Activated CD4-positive, alpha-beta T cell treated with anti-CD3 and anti-CD28 coated beads for 36 hours (primary cell): Measurements from ENCODE around the gene URM1. TPM values are rescaled to one million over a fixed set of nuclear protein-coding genes. Genes with fewer than 3 reads are reported as not detected.

Experiments used
- ATAC-seq: fragments of 200-7000 bp; cut with Tn5 transposase; one replicate; pipeline ENCODE4 v1.10.0; 2021; ENCODE audit warnings: mild to moderate bottlenecking, moderate library complexity
- CTCF ChIA-PET: fragments of 350-600 bp; sonication (Branson Sonifier 250); formaldehyde crosslinking; loops from one replicate; lab custom pipeline; 2021; ENCODE audit warnings: antibody characterized with exemption; lab: Charles Lee
- POLR2A ChIA-PET: fragments of 350-600 bp; sonication (Branson Sonifier 250); formaldehyde crosslinking; loops from one replicate; lab custom pipeline; 2021; ENCODE audit warnings: antibody characterized with exemption, inconsistent platforms; lab: Charles Lee
- DNase-seq: peaks from one replicate; pipeline ENCODE4 v3.0.0-alpha.2; 2020
- H3K27ac Mint-ChIP-seq: one replicate; pipeline ENCODE4 v1.8.0; 2021; ENCODE audit warnings: mixed read lengths
- H3K27me3 Mint-ChIP-seq: one replicate; pipeline ENCODE4 v1.8.0; 2021; ENCODE audit warnings: mixed read lengths
- H3K36me3 Mint-ChIP-seq: one replicate; pipeline ENCODE4 v1.8.0; 2021; ENCODE audit warnings: low read depth, mixed read lengths
- H3K4me1 Mint-ChIP-seq: one replicate; pipeline ENCODE4 v1.8.0; 2021; ENCODE audit warnings: mixed read lengths
- H3K4me3 Mint-ChIP-seq: one replicate; pipeline ENCODE4 v1.8.0; 2021; ENCODE audit warnings: mild to moderate bottlenecking, moderate library complexity, mixed read lengths
- H3K9me3 Mint-ChIP-seq: one replicate; pipeline ENCODE4 v1.8.0; 2021; ENCODE audit warnings: low read depth, mixed read lengths
- intact Hi-C, 2 experiments: fragments of 100-400 bp; cut with DNase I in 1 of 2; cut with micrococcal nuclease in 1 of 2; formaldehyde crosslinking; loops; one replicate each; pipeline versions ENCODE4 v1.14.2 to v1.15.1; 2022 to 2024; cut with DNase I, micrococcal nuclease
- microRNA-seq: library from miRNA; unstranded; fragments of <30 nt; microRNA quantifications from one replicate; pipeline ENCODE4 v1.2.0, GENCODE V29; 2021; ENCODE audit warnings: borderline replicate concordance
- total RNA-seq, 2 experiments: library from RNA; stranded (reverse); gene quantifications; one replicate each; pipeline ENCODE4 v1.2.3, GENCODE V29; 2021

Gene URM1
- total RNA-seq, 2 experiments from 2014 or later: 39.9 to 56.1 TPM

- CTCF ChIA-PET: interaction anchor here (0.6 kb wide), 1 partner anchor 73 kb away, joined by 3 read pairs; no protein-coding TSS in a partner anchor
- H3K36me3 Mint-ChIP-seq: no peaks in the 10 kb centered on the region
- H3K4me3 Mint-ChIP-seq: no peak overlapping the region
- no peaks in the 10 kb centered on the region for H3K27me3 Mint-ChIP-seq
- no peak overlapping the region for H3K27ac Mint-ChIP-seq
- ATAC-seq (no peak), DNase-seq (no peak)
- no peaks in the 10 kb centered on the region for H3K9me3 Mint-ChIP-seq
- intact Hi-C loops: no loop called here
- peaks cover 2% of the 10 kb centered on the region for H3K4me1 Mint-ChIP-seq
- POLR2A ChIA-PET: no interaction called here
These were observed 63.2 kb downstream of the URM1 start for GRCh38 chr9:128434340-128434739.

- H3K4me3 Mint-ChIP-seq: no peak overlapping the region
- intact Hi-C loops: no loop called here
- peaks cover 2% of the 10 kb centered on the region for H3K4me1 Mint-ChIP-seq
- ChIA-PET POLR2A (no interaction called here), CTCF (interaction anchor here (0.6 to 0.9 kb wide), 2 partner anchors 15 to 117 kb away, joined by 3 to 6 read pairs; partner anchors contain the start of gene CERCAM)
- no peaks in the 10 kb centered on the region for H3K36me3 Mint-ChIP-seq
- ATAC-seq (no peak), DNase-seq (no peak)
- H3K9me3 Mint-ChIP-seq: no peaks in the 10 kb centered on the region
- H3K27me3 Mint-ChIP-seq: no peaks in the 10 kb centered on the region
- H3K27ac Mint-ChIP-seq: no peak overlapping the region
These were observed 64.4 kb downstream of the URM1 start for GRCh38 chr9:128435611-128436010.

- Mint-ChIP-seq H3K27me3 (no peaks in the 10 kb centered on the region), H3K4me1 (peaks cover 2% of the 10 kb centered on the region), H3K9me3 (no peaks in the 10 kb centered on the region), H3K4me3 (no peak overlapping the region), H3K27ac (no peak overlapping the region), H3K36me3 (no peaks in the 10 kb centered on the region)
- peak; percentile 93 for DNase-seq
- intact Hi-C loops: no loop called here
- CTCF ChIA-PET: interaction anchor here (0.5 to 2.0 kb wide), 27 partner anchors 9 to 581 kb away, joined by 3 to 17 read pairs (median 3); partner anchors contain the start of genes GOLGA2, ODF2 and SWI5
- peak; percentile 100 for ATAC-seq
- POLR2A ChIA-PET: no interaction called here
These were observed 67.4 kb downstream of the URM1 start for GRCh38 chr9:128438343-128439109.

GRCh38 chr9:128439273-128439672 lies 68.1 kb downstream of the URM1 start:
- POLR2A ChIA-PET: no interaction called here
- intact Hi-C loops: no loop called here
- DNase-seq (no peak), ATAC-seq (no peak)
- Mint-ChIP-seq H3K4me1 (peaks cover 2% of the 10 kb centered on the region), H3K36me3 (no peaks in the 10 kb centered on the region), H3K27ac (no peak overlapping the region), H3K9me3 (no peaks in the 10 kb centered on the region), H3K27me3 (no peaks in the 10 kb centered on the region), H3K4me3 (no peak overlapping the region)
- CTCF ChIA-PET: interaction anchor here (0.5 to 2.0 kb wide), 21 partner anchors 9 to 580 kb away, joined by 3 to 17 read pairs (median 3); no protein-coding TSS in a partner anchor

Small RNA genes within 50 kb of the gene (microRNA-seq; reads per million reads assigned to microRNA genes)
- gene MIR219B: not detected

Other genes with a start within 250 kb of the URM1 start
- 10 to 100 TPM; 47.7 to 48.5 TPM for gene PTGES2, start 243.6 kb upstream of the URM1 start, total RNA-seq
- gene LCN2, start 221.9 kb upstream of the URM1 start, total RNA-seq: not detected
- gene BBLN, start 211.1 kb upstream of the URM1 start, total RNA-seq: 10 to 100 TPM; 64.4 to 68.5 TPM
- 100 to 1,000 TPM in 1 of 2 experiments, 10 to 100 TPM in 1; 79.5 to 110 TPM for gene CIZ1, start 179.8 kb upstream of the URM1 start, total RNA-seq
- under 1 TPM; 0.50 to 0.72 TPM for gene DNM1, start 168.0 kb upstream of the URM1 start, total RNA-seq
- 10 to 100 TPM; 28.4 to 29.4 TPM for gene GOLGA2, start 95.4 kb upstream of the URM1 start, total RNA-seq
- gene SWI5, start 95.1 kb upstream of the URM1 start, total RNA-seq: 10 to 100 TPM; 13.1 to 14.1 TPM
- gene TRUB2, start 48.9 kb upstream of the URM1 start, total RNA-seq: 10 to 100 TPM; 29.5 to 37.5 TPM
- 10 to 100 TPM; 32.1 to 38.8 TPM for gene COQ4, start 48.5 kb upstream of the URM1 start, total RNA-seq
- gene SLC27A4, start 30.8 kb upstream of the URM1 start, total RNA-seq: 10 to 100 TPM in 1 of 2 experiments, 1 to 10 TPM in 1; 8.4 to 10.2 TPM
- under 1 TPM; 0.75 to 0.79 TPM for gene CERCAM, start 49.5 kb downstream of the URM1 start, total RNA-seq
- gene ODF2, start 84.6 kb downstream of the URM1 start, total RNA-seq: 10 to 100 TPM; 73.5 to 86.4 TPM
- 10 to 100 TPM; 52.5 to 54.4 TPM for gene GLE1, start 133.3 kb downstream of the URM1 start, total RNA-seq
- 100 to 1,000 TPM; 192 to 269 TPM for gene SPTAN1, start 181.2 kb downstream of the URM1 start, total RNA-seq